ENCODE results near the gene CA11.
"Not testable (repeated sequence)": the region's sequence is repeated elsewhere in the genome, so short reads cannot be mapped to it uniquely, and the experiment has no call there.

Gene CA11

GRCh38 chr19:48681127-48681470 is 35.1 kb upstream of the CA11 start:
- no peak overlapping the region for H3K4me3 ChIP-seq (replicated peaks in 1 of 2; ENCODE audit: low read depth in 2 of 2, low read length in 2 of 2)
- TF ChIP-seq CTCF (IDR thresholded peaks at IDR 0.05; ENCODE audit: low read depth, low read length), result no peak
- DNase-seq (ENCODE audit: low read depth in 2 of 2), result peak; percentile 49 to 85

- TF ChIP-seq CTCF (IDR thresholded peaks at IDR 0.05; ENCODE audit: low read depth, low read length), result no peak
- no peak overlapping the region for H3K4me3 ChIP-seq (replicated peaks in 1 of 2; ENCODE audit: low read depth in 2 of 2, low read length in 2 of 2)
- DNase-seq (ENCODE audit: low read depth in 2 of 2), result no peak
Observed at GRCh38 chr19:48680436-48681126, 34.6 kb upstream of the CA11 start.

DNA sequence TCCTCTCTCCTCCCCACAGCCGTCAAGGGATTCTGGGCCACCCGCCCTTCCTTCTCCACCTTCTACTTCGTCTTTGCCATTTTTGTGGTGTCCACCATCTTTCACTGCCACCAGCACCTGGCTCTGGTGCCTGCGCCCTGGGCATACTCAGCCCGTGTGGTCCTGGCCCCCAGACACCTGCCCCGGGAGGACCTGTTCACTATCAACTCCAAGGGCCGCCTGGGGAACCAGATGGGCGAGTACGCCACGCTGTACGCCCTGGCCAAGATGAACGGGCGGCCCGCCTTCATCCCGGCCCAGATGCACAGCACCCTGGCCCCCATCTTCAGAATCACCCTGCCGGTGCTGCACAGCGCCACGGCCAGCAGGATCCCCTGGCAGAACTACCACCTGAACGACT is 34.0 kb upstream of the CA11 start:
- not testable (repeated sequence) for H3K4me3 ChIP-seq (replicated peaks in 1 of 2; ENCODE audit: low read depth in 2 of 2, low read length in 2 of 2)

DNA sequence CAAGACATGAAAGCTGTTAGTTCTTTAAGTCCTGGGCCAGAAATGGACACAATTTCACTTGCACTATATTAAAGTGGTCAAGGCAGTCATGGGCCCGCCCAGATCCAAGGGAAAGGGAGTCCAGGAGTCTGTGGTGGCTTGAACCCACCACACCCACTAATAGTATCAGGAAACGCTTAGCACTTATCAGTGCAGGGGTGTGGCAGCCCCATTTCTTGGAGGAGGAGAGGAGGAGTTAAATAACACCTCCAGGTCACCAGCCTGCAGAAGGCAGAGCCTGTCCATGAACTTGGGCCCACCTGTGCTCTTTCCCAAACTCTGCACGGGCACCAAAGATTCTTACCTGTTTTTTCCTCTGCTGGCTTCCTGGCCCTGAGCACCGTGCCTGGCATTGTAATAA is 32.2 kb upstream of the CA11 start:
- H3K4me3 ChIP-seq (replicated peaks in 1 of 2; ENCODE audit: low read depth in 2 of 2, low read length in 2 of 2), result no peak overlapping the region
- no peak for TF ChIP-seq CTCF (IDR thresholded peaks at IDR 0.05; ENCODE audit: low read depth, low read length)
- DNase-seq (ENCODE audit: low read depth in 2 of 2), result no peak

More for the DNA sequence above, 34.0 kb upstream of the CA11 start:
- DNase-seq (ENCODE audit: low read depth in 2 of 2), result not testable (repeated sequence)

DNA sequence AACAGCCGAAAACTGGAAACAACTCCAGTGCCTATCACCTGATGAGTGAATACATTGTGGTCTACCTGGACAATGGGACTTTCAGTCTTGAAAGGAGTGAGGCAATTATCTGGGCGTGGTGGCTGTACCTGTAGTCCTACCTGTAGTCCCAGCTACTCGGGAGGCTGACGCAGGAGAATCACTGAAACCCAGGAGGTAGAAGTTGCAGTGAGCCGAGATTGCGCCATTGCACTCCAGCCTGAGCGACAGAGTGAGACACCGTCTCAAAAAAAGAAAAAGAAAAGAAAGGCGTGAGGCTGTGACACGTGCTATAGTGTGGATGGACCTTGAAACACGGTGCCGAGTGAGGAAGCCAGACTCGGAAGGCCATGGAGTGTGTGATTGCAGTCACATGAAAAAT is 30.9 kb upstream of the CA11 start:
- DNase-seq (ENCODE audit: low read depth in 2 of 2), result no peak
- no peak for TF ChIP-seq CTCF (IDR thresholded peaks at IDR 0.05; ENCODE audit: low read depth, low read length)
- H3K4me3 ChIP-seq (replicated peaks in 1 of 2; ENCODE audit: low read depth in 2 of 2, low read length in 2 of 2), result no peak overlapping the region

- no peak for TF ChIP-seq CTCF (IDR thresholded peaks at IDR 0.05; ENCODE audit: low read depth, low read length)
- DNase-seq (ENCODE audit: low read depth in 2 of 2), result no peak
- no peak overlapping the region for H3K4me3 ChIP-seq (replicated peaks in 1 of 2; ENCODE audit: low read depth in 2 of 2, low read length in 2 of 2)
Observed at GRCh38 chr19:48676487-48676886, 30.5 kb upstream of the CA11 start.

DNA sequence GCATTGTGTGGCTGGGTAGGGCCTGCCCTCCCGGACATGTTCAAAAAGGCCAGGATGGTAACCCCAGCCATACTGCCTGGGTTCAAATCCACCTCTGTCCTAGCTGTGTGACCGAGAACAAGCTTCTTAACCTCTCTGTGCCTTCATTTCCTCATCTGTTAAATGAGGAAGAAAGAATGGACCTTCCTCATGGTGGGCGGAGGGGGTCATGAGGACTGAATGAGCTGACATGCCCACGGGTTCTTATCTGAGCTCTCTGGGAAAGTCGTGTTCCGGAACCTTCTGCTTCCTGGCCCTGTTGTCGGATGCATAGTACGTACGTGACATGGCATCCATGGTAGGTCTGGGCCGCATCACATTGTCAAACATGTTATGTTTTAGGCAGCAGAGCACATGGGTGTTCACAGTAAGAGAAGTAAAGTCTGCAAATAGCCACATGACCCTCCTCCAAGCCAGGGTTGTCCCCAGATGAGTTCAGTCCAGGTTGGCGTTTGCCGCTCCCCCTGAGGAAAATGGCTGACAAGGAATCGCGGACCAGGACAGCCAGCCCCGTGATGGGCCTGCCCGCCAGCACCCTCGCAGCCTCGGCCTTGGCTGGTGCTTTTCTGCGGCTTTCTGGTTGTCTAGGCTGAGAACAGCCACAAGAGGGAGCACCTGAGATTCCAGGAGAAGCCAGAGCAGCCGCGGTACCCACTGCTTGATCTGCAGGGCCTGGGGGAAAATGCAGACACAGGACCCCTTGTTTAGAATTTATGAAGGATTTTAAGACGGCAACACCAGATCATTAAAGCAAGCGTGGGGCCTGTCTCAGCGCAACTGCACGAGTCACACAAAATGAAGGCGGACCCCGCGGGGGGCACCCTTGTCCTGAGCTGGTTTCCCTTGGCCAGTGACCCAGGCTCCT is 29.2 kb upstream of the CA11 start:
- DNase-seq (ENCODE audit: low read depth in 2 of 2), result peak; percentile 86 to 87
- H3K4me3 ChIP-seq (replicated peaks in 1 of 2; ENCODE audit: low read depth in 2 of 2, low read length in 2 of 2), result no peak overlapping the region

More for the DNA sequence above, 29.2 kb upstream of the CA11 start:
- peak; percentile 92 for TF ChIP-seq CTCF (IDR thresholded peaks at IDR 0.05; ENCODE audit: low read depth, low read length)
